ELF-1 (cell line): ENCODE results near the gene OR51S1.
"Not testable (repeated sequence)": the region's sequence is repeated elsewhere in the genome, so short reads cannot be mapped to it uniquely, and the experiment has no call there.

Experiments
- DNase-seq: peaks from one replicate; pipeline ENCODE4 v3.0.0-alpha.2; 2016; ENCODE audit warnings: low read depth, low spot score

Gene OR51S1

GRCh38 chr11:4808476-4808875 is 40.5 kb downstream of the OR51S1 start:
- DNase-seq, result no peak

- no peak for DNase-seq
Measured at GRCh38 chr11:4804280-4804679, 44.7 kb downstream of the OR51S1 start, which contains the start of gene OR52R1. Gene OR52R1 (minus strand): TSS chr11:4804380. CDS start chr11:4804380, 0 bp downstream.

- DNase-seq, result not testable (repeated sequence)
Measured at GRCh38 chr11:4801316-4801715, 47.7 kb downstream of the OR51S1 start.

GRCh38 chr11:4798427-4799183 is 50.4 kb downstream of the OR51S1 start:
- DNase-seq, result no peak
